D721Med (cell line): ENCODE results near the gene CENPV.
A peak's percentile ranks its signal among the peaks of the same experiment; 100 is the strongest.

Experiments used
- DNase-seq: peaks from one replicate; pipeline ENCODE4 v3.0.0; 2011; ENCODE audit warnings: low spot score; ENCODE audit not compliant: insufficient read length
- FAIRE-seq: peaks from 2 replicates; lab custom pipeline; 2011; peaks lifted over from hg19 to GRCh38; lab: Jason Lieb, UNC
- CTCF ChIP-seq: IDR thresholded peaks from 2 replicates; pipeline ENCODE4 v1.5.1; 2012; ENCODE audit warnings: mild to moderate bottlenecking, control low read depth; ENCODE audit not compliant: insufficient read depth; ENCODE audit errors: missing control alignments

Gene CENPV

GRCh38 chr17:16383216-16383615 is 29.9 kb upstream of the CENPV start:
- FAIRE-seq, result no peak
- TF ChIP-seq CTCF, result no peak
- DNase-seq, result no peak

GRCh38 chr17:16381496-16381820 is 28.2 kb upstream of the CENPV start:
- TF ChIP-seq CTCF, result no peak
- no peak for FAIRE-seq
- no peak for DNase-seq

- FAIRE-seq (no peak), DNase-seq (peak; percentile 62)
- TF ChIP-seq CTCF, result no peak
Measured at GRCh38 chr17:16380640-16381495, 27.6 kb upstream of the CENPV start, which contains the start of gene UBB. Gene UBB (plus strand): TSS chr17:16381091. CDS start chr17:16381908, 817 bp downstream.

- FAIRE-seq (no peak), DNase-seq (no peak)
- TF ChIP-seq CTCF, result no peak
Measured at GRCh38 chr17:16379654-16380053, 26.4 kb upstream of the CENPV start.

GRCh38 chr17:16378636-16379282 is 25.5 kb upstream of the CENPV start:
- no peak for TF ChIP-seq CTCF
- FAIRE-seq, result no peak
- DNase-seq, result no peak

- DNase-seq (no peak), FAIRE-seq (no peak)
- TF ChIP-seq CTCF, result no peak
Measured at GRCh38 chr17:16377941-16378341, 24.7 kb upstream of the CENPV start.
